GM12872 (cell line): ENCODE data around the gene ACE2.

Experiments used
- CTCF ChIP-seq: IDR thresholded peaks from 3 replicates; pipeline ENCODE4 v1.5.1; 2011; ENCODE audit warnings: low read depth, mild to moderate bottlenecking, low read length, moderate library complexity; ENCODE audit not compliant: insufficient read depth

Gene ACE2

GRCh38 chrX:15600745-15601144, at the start of gene ACE2:
Gene ACE2, minus strand, starts transcription at chrX:15600960. Its CDS starts 49 bp downstream, at chrX:15600911.
- TF ChIP-seq CTCF, result no peak

- TF ChIP-seq CTCF, result no peak
Observed at GRCh38 chrX:15646543-15646942, 45.8 kb upstream of the ACE2 start.

GRCh38 chrX:15646031-15646430, 45.3 kb upstream of the ACE2 start:
- TF ChIP-seq CTCF, result no peak

- no peak for TF ChIP-seq CTCF
Observed at GRCh38 chrX:15645266-15645665, 44.5 kb upstream of the ACE2 start.

- TF ChIP-seq CTCF, result no peak
Observed at GRCh38 chrX:15644560-15644872, 43.8 kb upstream of the ACE2 start.

GRCh38 chrX:15643786-15644559, 43.2 kb upstream of the ACE2 start:
- no peak for TF ChIP-seq CTCF

GRCh38 chrX:15631637-15632036, 30.9 kb upstream of the ACE2 start:
- no peak for TF ChIP-seq CTCF

GRCh38 chrX:15623054-15623453, 22.3 kb upstream of the ACE2 start:
- no peak for TF ChIP-seq CTCF
